GM19468 (cell line): Measurements from ENCODE around the gene MAP3K20.
"Not testable (repeated sequence)": the region's sequence is repeated elsewhere in the genome, so short reads cannot be mapped to it uniquely, and the experiment has no call there.

Experiments used
- ATAC-seq: cut with Tn5 transposase; IDR thresholded peaks from one replicate; pipeline ENCODE4 v1.9.1; 2021; ENCODE audit warnings: mild to moderate bottlenecking, moderate library complexity, moderate number of reproducible peaks; ENCODE audit not compliant: unreplicated experiment; ENCODE audit errors: extremely low read depth

MAP3K20 gene

GRCh38 chr2:173075781-173076580, at the start of gene MAP3K20:
Gene MAP3K20 (plus strand): TSS chr2:173075846. CDS start chr2:173091032, 15,186 bp downstream.
- ATAC-seq, result peak; percentile 29

- no peak for ATAC-seq
These were observed 49.2 kb upstream of the MAP3K20 start for GRCh38 chr2:173026479-173026878.

GRCh38 chr2:173027181-173028128, 48.2 kb upstream of the MAP3K20 start:
- ATAC-seq, result no peak

- no peak for ATAC-seq
These were observed 47.5 kb upstream of the MAP3K20 start for GRCh38 chr2:173028141-173028540.

GRCh38 chr2:173028671-173029070, 47.0 kb upstream of the MAP3K20 start:
- no peak for ATAC-seq

- no peak for ATAC-seq
These were observed 44.8 kb upstream of the MAP3K20 start for GRCh38 chr2:173030561-173031490.

GRCh38 chr2:173032032-173032431, 43.6 kb upstream of the MAP3K20 start:
- ATAC-seq, result no peak

GRCh38 chr2:173033084-173033483, 42.6 kb upstream of the MAP3K20 start:
- no peak for ATAC-seq

GRCh38 chr2:173034143-173034542, 41.5 kb upstream of the MAP3K20 start:
- no peak for ATAC-seq

- ATAC-seq, result no peak
These were observed 38.2 kb upstream of the MAP3K20 start for GRCh38 chr2:173037245-173038120.

GRCh38 chr2:173038257-173038656, 37.4 kb upstream of the MAP3K20 start:
- not testable (repeated sequence) for ATAC-seq

- no peak for ATAC-seq
These were observed 34.9 kb upstream of the MAP3K20 start for GRCh38 chr2:173040729-173041128.

- no peak for ATAC-seq
These were observed 32.2 kb upstream of the MAP3K20 start for GRCh38 chr2:173043476-173043875.

- no peak for ATAC-seq
These were observed 31.6 kb upstream of the MAP3K20 start for GRCh38 chr2:173043897-173044519.

GRCh38 chr2:173044686-173045085, 31.0 kb upstream of the MAP3K20 start:
- no peak for ATAC-seq

- no peak for ATAC-seq
These were observed 30.5 kb upstream of the MAP3K20 start for GRCh38 chr2:173045181-173045580.

GRCh38 chr2:173048522-173048896, 27.1 kb upstream of the MAP3K20 start:
- ATAC-seq, result no peak

GRCh38 chr2:173048897-173049661, 26.6 kb upstream of the MAP3K20 start:
- ATAC-seq, result no peak
